Daoy (cell line): ENCODE results near the gene YBX1. TPM values are rescaled to one million over a fixed set of nuclear protein-coding genes. Genes with fewer than 3 reads are reported as not detected.

Source experiments
- DNase-seq: peaks from one replicate; pipeline ENCODE4 v3.0.0-alpha.2; 2015; ENCODE audit warnings: low read depth
- total RNA-seq: library from RNA; depleted of rRNA; stranded (reverse); fragments of >200 nt; shearing (Covaris generic); gene quantifications from 2 replicates; pipeline ENCODE4 v1.2.3, GENCODE V29; 2014

YBX1 gene
- total RNA-seq, 1 experiment from 2014 or later, result 951 TPM

- DNase-seq, result no peak
These were observed 52.2 kb downstream of the YBX1 start for GRCh38 chr1:42734201-42735035.

- no peak for DNase-seq
These were observed 52.8 kb downstream of the YBX1 start for GRCh38 chr1:42735056-42735455.

GRCh38 chr1:42735477-42736105, 53.4 kb downstream of the YBX1 start:
- DNase-seq, result no peak

- DNase-seq, result peak; percentile 43
These were observed 53.9 kb downstream of the YBX1 start for GRCh38 chr1:42736152-42736551.

GRCh38 chr1:42736571-42737200, 54.5 kb downstream of the YBX1 start:
- DNase-seq, result no peak

GRCh38 chr1:42737257-42737656, 55.0 kb downstream of the YBX1 start:
- no peak for DNase-seq

- DNase-seq, result no peak
These were observed 55.9 kb downstream of the YBX1 start for GRCh38 chr1:42737986-42738677.

GRCh38 chr1:42738678-42739226, 56.5 kb downstream of the YBX1 start:
- DNase-seq, result no peak

GRCh38 chr1:42739753-42740700, 57.8 kb downstream of the YBX1 start, which contains the start of gene CLDN19:
TSS of gene CLDN19 (minus strand) at chr1:42740236. CDS start at chr1:42740063, 173 bp downstream.
- DNase-seq, result no peak

GRCh38 chr1:42740851-42741580, 58.8 kb downstream of the YBX1 start:
- no peak for DNase-seq

GRCh38 chr1:42741706-42742105, 59.5 kb downstream of the YBX1 start:
- DNase-seq, result no peak

- DNase-seq, result no peak
These were observed 59.9 kb downstream of the YBX1 start for GRCh38 chr1:42742141-42742540.

- DNase-seq, result no peak
These were observed 60.5 kb downstream of the YBX1 start for GRCh38 chr1:42742617-42743316.

- DNase-seq, result no peak
These were observed 61.3 kb downstream of the YBX1 start for GRCh38 chr1:42743317-42744147.

- DNase-seq, result no peak
These were observed 61.9 kb downstream of the YBX1 start for GRCh38 chr1:42744148-42744413.

GRCh38 chr1:42745851-42746250, 63.6 kb downstream of the YBX1 start:
- DNase-seq, result no peak

GRCh38 chr1:42746436-42747105, 64.4 kb downstream of the YBX1 start:
- DNase-seq, result no peak

GRCh38 chr1:42747125-42747524, 64.9 kb downstream of the YBX1 start:
- no peak for DNase-seq
